H1 (cell line): ENCODE measurements around the gene ZDHHC16. TPM values are rescaled to one million over a fixed set of nuclear protein-coding genes. Genes with fewer than 3 reads are reported as not detected.

ENCODE experiments used
- ATF2 ChIP-seq: IDR thresholded peaks from 2 replicates; pipeline ENCODE4 v1.6.1; 2012; ENCODE audit warnings: low read length, inconsistent platforms
- ATF3 ChIP-seq: IDR thresholded peaks from 2 replicates; pipeline ENCODE4 v1.6.1; 2011; ENCODE audit warnings: low read depth, mild to moderate bottlenecking, low read length; ENCODE audit not compliant: insufficient read depth
- CHD2 ChIP-seq: IDR thresholded peaks from 2 replicates; pipeline ENCODE4 v1.6.1; 2012; ENCODE audit warnings: low read length, improper control_type of control experiment
- GABPA ChIP-seq: IDR thresholded peaks from 2 replicates; pipeline ENCODE4 v1.6.1; 2011; ENCODE audit warnings: mild to moderate bottlenecking, low read length, moderate library complexity, borderline replicate concordance; ENCODE audit not compliant: insufficient read depth
- GTF2F1 ChIP-seq: IDR thresholded peaks from 2 replicates; pipeline ENCODE4 v1.6.1; 2012; ENCODE audit warnings: low read depth, low read length, improper control_type of control experiment, borderline replicate concordance
- HDAC2 ChIP-seq, 2 experiments: fragments of 300-600 bp in 1 of 2; sonication (generic) in 1 of 2; IDR thresholded peaks; 2 replicates each; pipeline ENCODE4 v1.6.1; 2011 to 2012; ENCODE audit warnings: low read depth in 2 of 2, low read length in 2 of 2, mild to moderate bottlenecking in 2 of 2, moderate library complexity in 2 of 2, borderline replicate concordance in 1 of 2, inconsistent platforms in 1 of 2
- JUND ChIP-seq: IDR thresholded peaks from 2 replicates; pipeline ENCODE4 v1.6.1; 2011; ENCODE audit warnings: mild to moderate bottlenecking, improper control_type of control experiment, low read length
- KDM4A ChIP-seq: IDR thresholded peaks from one replicate; pipeline ENCODE4 v1.7.1; 2012; ENCODE audit warnings: low read depth, mild to moderate bottlenecking, moderate library complexity, low read length, inconsistent platforms; ENCODE audit not compliant: severe bottlenecking
- MAFK ChIP-seq: IDR thresholded peaks from 2 replicates; pipeline ENCODE4 v1.6.1; 2012; ENCODE audit warnings: low read depth, mild to moderate bottlenecking, improper control_type of control experiment, low read length
- NANOG ChIP-seq: IDR thresholded peaks from 2 replicates; pipeline ENCODE4 v1.6.1; 2011; ENCODE audit warnings: low read length, low read depth, mild to moderate bottlenecking, inconsistent platforms; ENCODE audit not compliant: insufficient read depth, poor library complexity, severe bottlenecking
- NRF1 ChIP-seq: IDR thresholded peaks from 2 replicates; pipeline ENCODE4 v1.6.1; 2011; ENCODE audit warnings: mild to moderate bottlenecking, low read depth, low read length, improper control_type of control experiment
- PHF8 ChIP-seq: fragments of 200-600 bp; sonication (generic); conservative IDR thresholded peaks from 2 replicates; pipeline ENCODE4 v1.7.1; 2012; ENCODE audit warnings: low read depth, mild to moderate bottlenecking, inconsistent platforms, low read length, moderate library complexity
- SIN3A ChIP-seq, 2 experiments: IDR thresholded peaks in 1 of 2; conservative IDR thresholded peaks in 1 of 2; 2 replicates each; pipeline ENCODE4 v1.6.1; 2011 to 2012; ENCODE audit warnings: low read length in 2 of 2, improper control_type of control experiment in 1 of 2, low read depth in 1 of 2, mild to moderate bottlenecking in 1 of 2
- SIX5 ChIP-seq: IDR thresholded peaks from 2 replicates; pipeline ENCODE4 v1.6.1; 2011; ENCODE audit warnings: mild to moderate bottlenecking, low read depth, low read length
- TAF1 ChIP-seq: IDR thresholded peaks from 2 replicates; pipeline ENCODE4 v1.6.1; 2011; ENCODE audit warnings: mild to moderate bottlenecking, low read depth, low read length
- YY1 ChIP-seq: IDR thresholded peaks from 2 replicates; pipeline ENCODE4 v1.6.1; 2011; ENCODE audit warnings: low read depth, mild to moderate bottlenecking, low read length
- polyA plus RNA-seq, 7 experiments: library from polyadenylated mRNA; depleted of rRNA in 3 of 7; stranded (reverse) in 5 of 7; unstranded in 2 of 7; fragments of >200 nt in 5 of 7; fragments of 200-250 nt in 2 of 7; gene quantifications; 1 replicate in 5 of 7; 2 replicates in 1 of 7; 4 replicates in 1 of 7; pipeline versions ENCODE4 v1.2.1 to v1.2.3, GENCODE V29; 2011 to 2013; ENCODE audit warnings: missing spikeins in 2 of 7, mixed read lengths in 2 of 7
- total RNA-seq: library from RNA; stranded (reverse); fragmentation: NEBNext Ultra II Directional; extraction: Animal tissue kit (Norgen Biotek cat#: 25700); gene quantifications from 2 replicates; pipeline ENCODE4 v1.2.1, GENCODE V29; 2021

ZDHHC16 gene
- total and polyA plus RNA-seq, 2 of the 8 experiments (the other 6 are each of a cell fraction or from before 2014, with no cell fraction given) = 45.9 to 108 TPM

- TF ChIP-seq SIN3A (conservative IDR thresholded peaks at IDR 0.05 in 1 of 2, IDR thresholded peaks at IDR 0.05 in 1 of 2; ENCODE audit: low read depth in 1 of 2, low read length in 2 of 2) (peak; percentile 5 to 81; a peak in 1 of 4 replicates), NANOG (no peak), GTF2F1 (peak; percentile 33; the same call in 1 of the 2 replicates), YY1 (peak; percentile 94), GABPA (no peak), PHF8 (peak; percentile 100), ATF2 (0 out of 2 replicates have a peak, but pooled peaks have one; percentile 14), CHD2 (peak; percentile 70; the same call in 1 of the 2 replicates), HDAC2 (IDR thresholded peaks at IDR 0.05; ENCODE audit: borderline replicate concordance in 1 of 2, low read depth in 2 of 2, low read length in 2 of 2) (peak in 1 of 2 experiments; percentile 97; a peak in 2 of 4 replicates), SIX5 (peak; percentile 76), JUND (no peak), TAF1 (peak; percentile 73), MAFK (no peak), ATF3 (no peak), KDM4A (peak; percentile 75), NRF1 (peak; percentile 86)
These were observed at the start of gene ZDHHC16, which contains the start of gene EXOSC1 (continued) for GRCh38 chr10:97445722-97446639.
